ENCODE data around the gene SEC16A.

SEC16A gene

GRCh38 chr9:136426787-136427186 lies 56.1 kb downstream of the SEC16A start:
- no peak for TF ChIP-seq REST (IDR thresholded peaks at IDR 0.05; ENCODE audit: insufficient read depth in 1 of 2, low read depth in 2 of 2, low read length in 2 of 2)

GRCh38 chr9:136424750-136425362 lies 58.0 kb downstream of the SEC16A start:
- TF ChIP-seq POLR2AphosphoS5 (IDR thresholded peaks at IDR 0.05; ENCODE audit: low read depth, low read length) = no peak
- no peak for TF ChIP-seq SIN3A (IDR thresholded peaks at IDR 0.05; ENCODE audit: borderline replicate concordance, insufficient read depth, low read length)
- TF ChIP-seq TAF1 (IDR thresholded peaks at IDR 0.05; ENCODE audit: borderline replicate concordance, insufficient read depth, low read length) = no peak
- no peak for TF ChIP-seq REST (IDR thresholded peaks at IDR 0.05; ENCODE audit: insufficient read depth in 1 of 2, low read depth in 2 of 2, low read length in 2 of 2)
- no peak for TF ChIP-seq FOXP2 (optimal IDR thresholded peaks at IDR 0.05; ENCODE audit: borderline replicate concordance, extremely low read depth, extremely low read length, insufficient read depth)

GRCh38 chr9:136423432-136424146 lies 59.3 kb downstream of the SEC16A start:
- no peak for TF ChIP-seq SIN3A (IDR thresholded peaks at IDR 0.05; ENCODE audit: borderline replicate concordance, insufficient read depth, low read length)
- TF ChIP-seq REST (IDR thresholded peaks at IDR 0.05; ENCODE audit: insufficient read depth in 1 of 2, low read depth in 2 of 2, low read length in 2 of 2) = no peak
- TF ChIP-seq TAF1 (IDR thresholded peaks at IDR 0.05; ENCODE audit: borderline replicate concordance, insufficient read depth, low read length) = no peak
- no peak for TF ChIP-seq POLR2AphosphoS5 (IDR thresholded peaks at IDR 0.05; ENCODE audit: low read depth, low read length)
- TF ChIP-seq FOXP2 (optimal IDR thresholded peaks at IDR 0.05; ENCODE audit: borderline replicate concordance, extremely low read depth, extremely low read length, insufficient read depth) = no peak

- TF ChIP-seq REST (IDR thresholded peaks at IDR 0.05; ENCODE audit: insufficient read depth in 1 of 2, low read depth in 2 of 2, low read length in 2 of 2) (no peak), FOXP2 (optimal IDR thresholded peaks at IDR 0.05; ENCODE audit: borderline replicate concordance, extremely low read depth, extremely low read length, insufficient read depth) (no peak), SIN3A (IDR thresholded peaks at IDR 0.05; ENCODE audit: borderline replicate concordance, insufficient read depth, low read length) (no peak), POLR2AphosphoS5 (IDR thresholded peaks at IDR 0.05; ENCODE audit: low read depth, low read length) (no peak), TAF1 (IDR thresholded peaks at IDR 0.05; ENCODE audit: borderline replicate concordance, insufficient read depth, low read length) (no peak)
Observed at GRCh38 chr9:136422876-136423275, 60.0 kb downstream of the SEC16A start.

All from PFSK-1 (cell line).